Measurements from ENCODE around the gene PDE2A.

Gene PDE2A

GRCh38 chr11:72587696-72588095, 86.5 kb downstream of the PDE2A start:
- no peak for DNase-seq

DNA sequence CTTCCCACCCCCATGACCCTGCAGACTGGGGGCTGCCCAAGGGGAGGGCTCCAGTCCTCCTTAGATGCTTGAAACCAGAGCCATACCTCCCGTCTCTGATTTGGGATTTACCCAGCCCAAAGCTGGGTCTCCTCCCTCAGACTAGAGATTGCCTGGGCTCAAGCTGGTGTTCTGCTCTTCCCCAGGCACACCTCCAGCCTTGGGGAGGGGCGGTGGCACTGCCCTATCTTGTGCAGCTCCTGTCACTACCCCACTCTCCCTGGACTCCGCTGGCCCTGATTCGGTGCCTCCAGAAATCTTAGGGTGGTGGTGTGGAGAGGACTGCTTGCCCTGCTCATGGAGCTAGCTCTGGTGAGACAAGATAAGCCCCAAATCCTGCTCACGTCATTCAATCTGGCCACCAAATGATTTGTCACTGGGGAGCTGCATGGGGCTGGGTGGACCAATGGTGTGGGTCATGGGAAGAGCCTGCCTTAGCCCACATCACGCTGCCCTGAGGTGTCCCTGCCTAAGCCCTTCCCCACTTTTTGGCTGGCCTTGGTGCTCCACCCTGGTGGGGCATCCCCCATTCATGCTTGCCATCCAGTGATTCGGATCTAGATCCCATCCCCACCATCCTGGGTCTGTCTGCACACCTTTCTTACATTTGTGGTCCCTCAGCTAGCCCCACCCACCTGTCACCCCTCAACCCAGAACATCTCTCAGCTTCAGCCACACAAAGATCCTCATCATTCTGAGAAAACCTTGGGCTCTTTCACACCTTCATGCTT, 87.7 kb downstream of the PDE2A start:
- DNase-seq, result no peak

GRCh38 chr11:72585762-72586311, 88.4 kb downstream of the PDE2A start:
- DNase-seq, result peak; percentile 69 to 89

- DNase-seq, result no peak
Observed at GRCh38 chr11:72584939-72585597, 89.2 kb downstream of the PDE2A start.

DNA sequence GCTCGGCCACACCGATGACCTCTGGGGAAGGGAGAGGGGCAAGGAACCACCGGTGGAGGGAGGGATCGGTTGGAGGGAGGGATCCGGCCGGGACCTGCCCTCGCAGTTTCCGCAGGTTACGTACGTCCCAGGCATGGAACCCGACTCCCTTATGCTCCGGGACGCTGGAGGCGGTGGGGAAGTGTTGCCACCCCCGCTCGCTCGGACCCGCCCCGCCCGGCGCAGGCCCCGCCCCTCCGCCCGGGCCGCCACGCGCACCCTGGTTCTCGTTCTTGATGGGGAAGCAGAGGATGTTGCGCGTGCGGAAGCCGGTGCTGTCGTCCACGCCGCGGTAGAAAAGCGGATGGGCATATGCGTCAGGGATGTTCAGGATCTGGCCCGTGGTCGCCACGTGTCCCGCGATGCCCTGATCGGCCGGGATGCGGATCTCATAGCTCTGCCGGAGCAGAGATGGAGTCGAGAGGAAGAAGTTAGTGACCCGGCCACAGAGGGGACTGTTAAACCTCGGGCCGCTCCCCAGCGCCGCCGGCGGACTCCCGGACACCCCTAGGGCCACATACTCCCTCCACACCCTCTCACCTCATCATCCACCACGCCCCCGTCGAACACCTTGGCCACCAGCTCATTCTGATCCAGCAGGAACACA, 89.8 kb downstream of the PDE2A start:
- no peak for DNase-seq

DNA sequence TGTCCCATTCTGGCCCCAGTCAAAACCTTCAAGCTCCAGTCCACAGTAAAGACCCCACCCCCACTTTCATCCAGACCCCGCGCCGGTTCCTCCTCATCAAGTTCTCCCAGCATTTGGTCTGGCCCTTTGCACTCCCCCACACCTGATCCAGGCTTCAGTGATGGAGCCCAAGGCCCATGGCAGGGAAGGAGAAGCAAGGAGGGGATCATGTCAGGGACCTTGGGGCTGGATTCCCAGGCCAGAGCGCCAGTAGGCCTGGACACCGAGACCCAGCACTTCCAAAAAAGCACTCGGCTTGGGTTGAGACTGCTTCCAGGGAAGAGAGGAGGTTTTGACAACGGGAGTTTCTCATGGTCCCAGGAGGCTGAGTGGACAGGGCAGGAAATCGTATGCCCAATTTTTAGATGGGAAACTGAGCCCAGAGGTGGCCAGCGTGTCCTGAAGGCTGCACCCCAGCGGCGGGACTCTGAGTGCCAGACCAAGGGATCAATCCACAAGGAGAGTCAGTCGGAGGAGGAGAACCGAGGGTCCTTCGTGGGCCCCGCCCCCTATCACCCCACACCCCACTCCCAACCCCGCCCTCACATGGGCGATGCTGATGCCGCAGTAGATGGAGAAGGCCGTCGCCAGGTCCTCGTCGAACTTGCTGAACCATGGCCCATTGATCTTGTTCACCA, 90.5 kb downstream of the PDE2A start:
- no peak for DNase-seq

GRCh38 chr11:72583177-72583553, 91.1 kb downstream of the PDE2A start:
- no peak for DNase-seq

DNA sequence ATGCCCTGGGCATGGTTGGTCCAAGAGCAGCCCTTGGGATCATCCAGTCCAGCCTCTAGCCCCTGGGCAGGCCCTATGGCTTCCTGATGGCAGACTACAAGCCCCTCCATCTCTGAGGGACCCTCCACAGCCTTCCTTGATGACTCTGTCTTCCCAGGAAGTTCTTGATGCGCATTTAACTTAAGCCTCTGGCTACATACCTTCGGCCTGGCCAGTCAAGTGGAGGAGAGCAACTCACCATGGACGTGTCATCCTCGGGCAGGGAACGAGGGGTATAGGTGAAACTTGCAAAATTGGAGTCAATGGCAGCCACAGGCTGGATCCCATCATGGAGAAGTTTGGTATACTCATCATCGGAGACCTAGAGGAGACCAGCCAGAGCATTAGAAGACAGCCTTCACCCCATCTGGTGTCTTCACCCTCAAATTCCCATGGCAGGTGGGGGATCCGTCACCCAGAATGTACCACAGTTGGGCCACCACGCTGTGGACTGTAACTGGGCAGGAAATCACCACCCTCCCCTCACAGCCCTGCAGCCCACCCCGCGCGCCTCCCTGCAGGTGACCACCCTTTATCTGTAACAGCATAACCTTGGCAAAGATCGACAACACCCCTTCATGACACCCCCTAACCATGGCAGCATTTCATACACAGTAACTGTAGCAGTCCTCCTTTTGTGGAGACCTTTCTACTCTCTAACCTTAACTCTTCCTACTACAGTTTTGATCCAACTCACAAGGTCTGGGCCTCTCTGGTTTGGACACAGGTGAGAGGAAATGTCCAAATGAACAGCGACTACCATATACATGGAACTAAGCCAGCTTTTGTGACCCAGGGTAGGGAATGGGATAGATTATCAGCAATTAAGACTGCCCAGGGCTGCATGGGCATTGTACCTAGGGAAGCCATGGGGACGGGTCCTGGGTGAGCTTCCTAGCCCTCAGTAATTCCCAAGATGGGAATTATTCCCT, 91.7 kb downstream of the PDE2A start:
- DNase-seq, result no peak

- DNase-seq, result no peak
Observed at GRCh38 chr11:72581067-72581466, 93.2 kb downstream of the PDE2A start.

DNA sequence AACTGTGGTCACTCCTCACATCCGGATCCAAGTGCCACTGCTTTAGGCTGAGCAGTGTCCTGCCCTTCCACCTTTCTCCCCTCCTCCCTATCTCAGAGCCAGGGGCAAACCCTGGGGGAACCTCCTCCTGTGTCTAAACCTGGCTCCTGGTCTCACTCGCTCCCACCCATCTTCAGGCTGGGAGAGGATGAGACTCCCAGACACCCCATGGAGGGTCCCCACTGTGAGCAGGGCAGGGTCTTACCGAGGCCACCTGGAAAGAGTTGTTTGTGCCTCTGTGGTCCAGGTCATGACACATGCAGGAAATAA, 93.6 kb downstream of the PDE2A start:
- DNase-seq, result no peak

GRCh38 chr11:72579816-72580641, 94.2 kb downstream of the PDE2A start:
- DNase-seq, result no peak

GRCh38 chr11:72578991-72579815, 95.0 kb downstream of the PDE2A start:
- no peak for DNase-seq

DNA sequence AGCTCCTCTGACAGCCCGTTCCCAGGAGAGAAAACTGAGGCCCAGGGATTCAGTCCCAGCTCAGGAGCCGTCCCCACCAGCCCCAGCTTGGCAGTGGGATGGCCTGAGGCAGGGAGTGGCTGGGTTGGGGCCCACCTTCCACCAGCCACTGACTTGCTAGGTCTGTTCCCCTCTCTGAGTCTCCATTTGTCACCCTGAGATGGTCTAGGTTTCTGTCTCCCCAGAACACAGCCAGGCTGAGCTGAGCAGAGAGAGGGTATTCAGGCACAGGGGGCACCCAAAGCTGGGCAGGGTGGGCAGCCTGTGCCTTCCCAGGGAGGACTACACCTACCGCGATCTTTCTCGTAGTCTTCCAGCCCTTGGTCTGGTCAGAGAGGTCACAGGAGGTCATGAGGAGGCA, 95.7 kb downstream of the PDE2A start:
- no peak for DNase-seq

GRCh38 chr11:72578051-72578450, 96.2 kb downstream of the PDE2A start:
- no peak for DNase-seq

- no peak for DNase-seq
Observed at GRCh38 chr11:72577271-72577721, 96.9 kb downstream of the PDE2A start.

- no peak for DNase-seq
Observed at GRCh38 chr11:72576661-72577060, 97.6 kb downstream of the PDE2A start.

DNA sequence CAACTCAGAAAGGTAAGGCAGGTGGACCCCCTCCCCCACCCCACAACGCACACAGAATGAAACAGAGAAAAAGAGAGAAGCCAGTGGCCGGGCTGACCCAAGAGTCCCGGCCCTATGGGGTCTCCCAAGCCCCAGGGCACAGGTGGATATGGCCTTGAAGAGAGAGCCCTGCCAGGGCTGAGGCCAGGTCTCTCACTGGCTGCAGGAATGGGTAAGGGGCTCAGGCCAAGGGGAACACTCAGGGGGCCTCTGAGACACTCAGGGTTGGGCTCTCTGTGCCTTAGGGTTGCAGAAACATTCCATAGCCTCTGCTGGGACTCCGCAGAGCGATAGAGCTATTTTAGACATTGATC, 98.0 kb downstream of the PDE2A start:
- DNase-seq, result no peak

GRCh38 chr11:72575533-72576242, 98.5 kb downstream of the PDE2A start:
- no peak for DNase-seq

All from NCI-H526 (cell line).